Chondrocyte (in vitro differentiated cells): ENCODE measurements around the gene ARFGAP1. TPM values are rescaled to one million over a fixed set of nuclear protein-coding genes. Genes with fewer than 3 reads are reported as not detected.

Experiments
- DNase-seq: peaks from one replicate; pipeline ENCODE4 v3.0.0; 2021; ENCODE audit warnings: mixed read lengths, low spot score
- H3K27ac Mint-ChIP-seq: one replicate; pipeline ENCODE4 v1.8.0; 2021; ENCODE audit warnings: mild to moderate bottlenecking, moderate library complexity, mixed read lengths; ENCODE audit not compliant: unreplicated experiment
- H3K27me3 Mint-ChIP-seq: 2 replicates; pipeline ENCODE4 v1.8.0; 2021; ENCODE audit warnings: low read depth, mixed read lengths
- H3K36me3 Mint-ChIP-seq: 2 replicates; pipeline ENCODE4 v1.8.0; 2021; ENCODE audit warnings: low read depth, mixed read lengths
- H3K4me1 Mint-ChIP-seq: 2 replicates; pipeline ENCODE4 v1.8.0; 2021; ENCODE audit warnings: low read depth, mild to moderate bottlenecking, mixed read lengths
- H3K4me3 Mint-ChIP-seq: one replicate; pipeline ENCODE4 v1.8.0; 2021; ENCODE audit warnings: mild to moderate bottlenecking, moderate library complexity, mixed read lengths; ENCODE audit not compliant: unreplicated experiment
- H3K9me3 Mint-ChIP-seq: 2 replicates; pipeline ENCODE4 v1.8.0; 2021; ENCODE audit warnings: low read depth, mixed read lengths
- total RNA-seq: library from RNA; stranded (reverse); gene quantifications from 3 replicates; pipeline ENCODE4 v1.2.1, GENCODE V29; 2021
- TF ChIP-seq, protein P1 (sequence below): fragments of 200-600 bp; sonication (generic); IDR thresholded peaks from 2 replicates; pipeline ENCODE4 v1.5.0; 2021; ENCODE audit warnings: antibody characterized with exemption, mild to moderate bottlenecking, moderate library complexity

The ARFGAP1 gene
- total RNA-seq, 1 donor from 2014 or later, result 117 TPM

DNA sequence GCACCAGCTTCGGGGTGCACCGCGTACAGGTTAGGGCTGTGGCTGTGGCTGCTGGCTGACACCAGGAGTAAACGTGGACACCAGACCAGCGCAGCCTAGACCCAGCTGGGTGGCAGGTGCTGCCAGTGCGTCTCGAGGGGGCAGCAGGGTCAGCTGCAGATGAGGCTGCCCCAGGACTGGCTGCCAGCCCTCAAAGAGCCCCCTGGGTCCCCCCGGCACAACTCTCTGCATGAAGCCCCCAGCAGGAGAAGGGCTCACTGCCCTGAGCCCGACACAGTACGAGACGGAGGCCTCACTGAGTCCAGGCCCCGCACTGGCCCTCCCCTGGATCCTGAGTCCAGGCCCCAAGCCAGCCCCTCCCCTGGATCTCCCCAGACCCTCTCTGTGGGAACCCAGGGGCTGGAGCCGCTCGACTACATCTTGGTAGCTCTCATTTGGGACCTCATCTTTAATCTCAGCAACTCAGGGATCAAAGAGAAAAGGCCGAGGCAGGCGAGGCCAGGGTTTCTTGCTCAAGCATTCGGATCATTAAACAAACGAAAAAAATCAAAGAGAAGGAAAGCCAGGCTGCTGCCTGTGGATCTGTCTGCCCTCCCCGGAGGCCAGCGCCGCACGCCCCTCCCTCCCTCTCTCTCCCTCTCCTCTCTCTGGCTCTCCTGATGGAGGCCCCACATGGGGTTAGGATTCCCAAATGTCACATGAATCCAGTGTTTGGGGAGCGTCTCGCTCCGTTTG is 11.4 kb upstream of the ARFGAP1 start:
- H3K27ac Mint-ChIP-seq, result no peak overlapping the region
- peaks cover 22% of the 10 kb centered on the region for H3K4me1 Mint-ChIP-seq
- H3K9me3 Mint-ChIP-seq, result peaks cover 4% of the 10 kb centered on the region
- H3K36me3 Mint-ChIP-seq, result peaks cover 5% of the 10 kb centered on the region
- DNase-seq, result no peak
- H3K27me3 Mint-ChIP-seq, result peaks cover 7% of the 10 kb centered on the region
- no peak overlapping the region for H3K4me3 Mint-ChIP-seq
- TF ChIP-seq, protein P1, sequence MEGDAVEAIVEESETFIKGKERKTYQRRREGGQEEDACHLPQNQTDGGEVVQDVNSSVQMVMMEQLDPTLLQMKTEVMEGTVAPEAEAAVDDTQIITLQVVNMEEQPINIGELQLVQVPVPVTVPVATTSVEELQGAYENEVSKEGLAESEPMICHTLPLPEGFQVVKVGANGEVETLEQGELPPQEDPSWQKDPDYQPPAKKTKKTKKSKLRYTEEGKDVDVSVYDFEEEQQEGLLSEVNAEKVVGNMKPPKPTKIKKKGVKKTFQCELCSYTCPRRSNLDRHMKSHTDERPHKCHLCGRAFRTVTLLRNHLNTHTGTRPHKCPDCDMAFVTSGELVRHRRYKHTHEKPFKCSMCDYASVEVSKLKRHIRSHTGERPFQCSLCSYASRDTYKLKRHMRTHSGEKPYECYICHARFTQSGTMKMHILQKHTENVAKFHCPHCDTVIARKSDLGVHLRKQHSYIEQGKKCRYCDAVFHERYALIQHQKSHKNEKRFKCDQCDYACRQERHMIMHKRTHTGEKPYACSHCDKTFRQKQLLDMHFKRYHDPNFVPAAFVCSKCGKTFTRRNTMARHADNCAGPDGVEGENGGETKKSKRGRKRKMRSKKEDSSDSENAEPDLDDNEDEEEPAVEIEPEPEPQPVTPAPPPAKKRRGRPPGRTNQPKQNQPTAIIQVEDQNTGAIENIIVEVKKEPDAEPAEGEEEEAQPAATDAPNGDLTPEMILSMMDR, result no peak

DNA sequence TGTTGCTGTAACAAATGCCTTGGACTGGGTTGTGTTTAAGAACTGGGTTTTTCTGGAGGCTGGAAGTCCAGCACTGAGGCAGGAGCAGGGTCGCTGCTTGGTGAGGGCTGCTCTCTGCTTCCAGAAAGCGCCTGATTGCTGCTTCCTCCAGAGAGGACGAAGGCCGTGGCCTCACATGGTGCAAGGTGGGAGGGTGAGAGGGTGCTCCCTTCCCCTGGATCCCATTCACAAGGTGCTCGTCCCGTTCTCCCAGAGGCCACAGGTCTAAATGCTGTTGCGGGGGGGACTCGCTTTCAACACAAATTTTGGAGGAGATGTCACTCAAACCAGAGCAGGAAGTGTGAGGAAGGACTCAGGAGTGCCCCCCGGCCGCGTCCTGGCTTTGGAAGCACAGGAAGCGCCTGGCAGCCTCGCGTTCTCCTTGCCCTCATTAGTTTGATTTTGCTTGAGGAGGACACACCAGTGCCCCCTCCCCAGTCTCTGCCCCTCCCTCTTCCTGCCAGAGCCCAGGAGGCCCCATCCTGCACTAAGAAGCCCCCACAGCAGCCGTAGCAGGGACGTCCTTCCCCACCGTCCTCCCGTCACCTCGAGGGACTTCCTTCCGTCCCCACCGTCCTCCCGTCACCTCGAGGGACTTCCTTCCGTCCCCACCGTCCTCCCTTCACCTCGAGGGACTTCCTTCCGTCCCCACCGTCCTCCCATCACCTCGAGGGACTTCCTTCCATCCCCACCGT is 10.7 kb upstream of the ARFGAP1 start:
- Mint-ChIP-seq H3K27me3 (peaks cover 5% of the 10 kb centered on the region), H3K4me3 (no peak overlapping the region), H3K9me3 (peaks cover 2% of the 10 kb centered on the region), H3K36me3 (peaks cover 3% of the 10 kb centered on the region), H3K4me1 (peaks cover 22% of the 10 kb centered on the region), H3K27ac (no peak overlapping the region)
- TF ChIP-seq, protein P1, result no peak
- no peak for DNase-seq

DNA sequence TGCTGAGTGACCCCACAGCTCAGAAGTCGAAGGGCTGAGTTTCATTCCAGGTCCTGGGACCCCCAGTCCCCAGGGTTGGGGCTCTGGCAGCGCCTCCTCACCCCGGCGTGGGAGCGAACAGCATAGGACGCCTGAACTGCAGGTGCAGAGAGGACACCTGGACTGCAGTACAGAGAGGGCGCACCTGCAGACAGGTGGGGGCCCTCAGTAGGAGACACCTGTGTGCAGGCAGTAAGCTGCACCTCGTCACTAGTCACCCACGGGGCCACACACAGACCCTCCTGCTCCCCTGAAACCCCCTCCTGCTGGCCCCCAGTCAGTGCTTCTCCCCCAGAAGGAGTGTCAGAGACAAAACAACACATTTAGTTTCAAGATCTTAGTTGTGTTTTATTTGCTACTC is 9.8 kb upstream of the ARFGAP1 start:
- Mint-ChIP-seq H3K4me1 (peaks cover 22% of the 10 kb centered on the region), H3K4me3 (no peak overlapping the region), H3K27ac (no peak overlapping the region), H3K36me3 (no peaks in the 10 kb centered on the region), H3K27me3 (peaks cover 3% of the 10 kb centered on the region), H3K9me3 (no peaks in the 10 kb centered on the region)
- DNase-seq, result no peak
- TF ChIP-seq, protein P1, result no peak

DNA sequence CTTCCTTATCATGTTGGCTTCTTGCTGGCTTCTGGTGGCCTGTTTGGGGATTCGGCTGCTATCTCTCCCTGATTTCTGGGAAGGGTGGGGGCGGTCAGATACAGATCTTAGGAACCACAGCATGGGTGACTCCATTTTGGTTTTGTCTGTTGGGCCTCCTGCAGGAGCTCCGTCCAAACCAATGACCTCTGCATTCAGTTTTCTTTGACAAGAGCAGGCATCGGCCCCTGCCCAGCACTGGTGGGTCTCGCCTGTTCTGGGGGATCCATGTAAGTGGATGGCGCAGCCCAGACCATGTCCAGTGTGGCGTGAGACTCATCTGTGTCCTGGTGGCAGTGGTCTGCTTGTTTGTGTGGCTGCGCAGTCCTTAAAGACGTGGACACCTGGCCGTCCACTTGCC is 8.6 kb upstream of the ARFGAP1 start:
- Mint-ChIP-seq H3K36me3 (no peaks in the 10 kb centered on the region), H3K27ac (no peak overlapping the region), H3K4me3 (no peak overlapping the region), H3K4me1 (peaks cover 22% of the 10 kb centered on the region), H3K27me3 (peaks cover 3% of the 10 kb centered on the region), H3K9me3 (no peaks in the 10 kb centered on the region)
- TF ChIP-seq, protein P1, result no peak
- no peak for DNase-seq

DNA sequence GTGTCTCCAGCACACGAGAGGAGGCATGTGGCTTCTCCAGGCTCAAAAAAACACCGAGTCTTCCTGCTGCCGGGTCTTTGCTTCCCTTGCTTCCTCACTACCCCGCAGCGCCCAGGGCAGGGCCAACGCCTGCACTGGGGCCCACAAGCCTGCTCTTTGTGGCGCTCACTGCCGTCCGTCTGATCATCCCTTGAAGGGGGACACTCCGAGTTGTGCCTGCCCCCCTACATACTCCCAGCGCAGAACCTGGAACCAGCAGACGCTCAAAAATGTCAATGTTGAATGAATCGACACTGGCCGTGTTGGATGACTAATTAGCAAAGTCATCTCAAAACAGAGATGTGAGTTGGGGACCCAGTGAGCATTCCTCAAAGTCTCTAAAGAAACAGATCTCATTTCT is 8.1 kb upstream of the ARFGAP1 start:
- Mint-ChIP-seq H3K36me3 (no peaks in the 10 kb centered on the region), H3K9me3 (no peaks in the 10 kb centered on the region), H3K27me3 (peaks cover 3% of the 10 kb centered on the region), H3K27ac (no peak overlapping the region), H3K4me1 (peaks cover 18% of the 10 kb centered on the region), H3K4me3 (no peak overlapping the region)
- no peak for DNase-seq
- TF ChIP-seq, protein P1, result no peak
